Activated CD8-positive, alpha-beta memory T cell treated with anti-CD3 and anti-CD28 coated beads for 48 hours (primary cell): ENCODE measurements around the gene BMERB1.

ENCODE experiments used
- DNase-seq, 3 experiments: peaks; one replicate each; pipeline ENCODE4 v3.0.0-alpha.2; 2020; ENCODE audit warnings: low read depth in 2 of 3, low spot score in 2 of 3

The BMERB1 gene

DNA sequence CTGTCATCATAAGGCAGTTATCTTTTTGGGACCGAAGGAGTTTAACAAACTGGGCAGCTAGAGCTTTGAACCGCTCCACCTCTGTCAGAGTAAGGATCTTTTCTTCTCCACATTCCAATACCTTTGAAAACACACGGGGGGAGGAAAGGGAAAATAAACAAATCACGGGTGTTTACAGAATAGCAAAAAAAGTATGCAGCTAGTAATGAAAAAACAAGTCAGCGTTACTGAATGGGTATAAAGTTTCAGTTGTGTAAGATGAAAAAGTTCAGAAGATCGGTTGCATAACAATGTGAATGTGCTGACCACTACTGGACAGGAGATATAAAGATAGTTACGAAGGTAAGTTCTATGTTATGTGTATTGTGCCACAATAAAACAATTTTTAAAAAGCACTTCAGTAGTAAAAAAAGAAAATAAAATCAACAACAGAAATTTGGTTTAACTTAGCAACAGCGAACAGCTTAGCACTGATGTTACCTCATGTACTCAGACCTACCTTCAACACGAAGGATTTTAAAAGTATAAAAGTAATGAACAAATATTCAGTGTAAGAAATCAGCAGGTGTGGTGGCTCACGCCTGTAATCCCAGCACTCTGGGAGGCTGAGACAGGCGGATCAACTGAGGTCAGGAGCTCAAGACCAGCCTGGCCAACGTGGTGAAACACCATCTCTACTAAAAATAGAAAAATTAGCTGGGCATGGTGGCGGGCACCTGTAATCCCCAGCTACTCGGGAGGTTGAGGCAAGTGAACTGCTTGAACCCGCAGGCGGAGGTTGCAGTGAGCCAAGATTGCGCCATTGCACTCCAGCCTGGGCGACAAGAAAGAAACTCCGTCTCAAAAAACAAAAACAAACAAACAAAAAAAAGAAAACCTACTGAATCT is 174.3 kb downstream of the BMERB1 start:
- no peak for DNase-seq

DNA sequence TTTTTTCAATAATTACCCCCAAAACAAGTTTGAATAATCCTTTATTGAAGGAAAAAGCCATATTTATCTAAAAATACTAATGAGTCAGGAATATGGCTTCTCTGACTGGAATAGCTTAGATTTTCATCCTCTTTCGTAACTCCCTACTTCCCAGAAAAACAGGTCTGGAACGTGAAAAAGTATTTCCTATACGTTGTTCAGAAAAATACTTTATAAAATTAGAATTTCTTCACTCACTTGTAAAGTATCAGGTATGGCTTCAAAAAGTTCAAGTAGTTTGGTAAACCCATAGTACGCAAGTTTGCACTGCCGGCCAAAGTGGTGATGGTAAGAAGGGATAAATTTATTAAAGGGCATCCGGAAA is 174.9 kb downstream of the BMERB1 start:
- DNase-seq: no peak

- DNase-seq: no peak
Observed at GRCh38 chr16:15610369-15610871, 176.0 kb downstream of the BMERB1 start.

- DNase-seq: no peak
Observed at GRCh38 chr16:15611610-15612009, 177.2 kb downstream of the BMERB1 start.

DNA sequence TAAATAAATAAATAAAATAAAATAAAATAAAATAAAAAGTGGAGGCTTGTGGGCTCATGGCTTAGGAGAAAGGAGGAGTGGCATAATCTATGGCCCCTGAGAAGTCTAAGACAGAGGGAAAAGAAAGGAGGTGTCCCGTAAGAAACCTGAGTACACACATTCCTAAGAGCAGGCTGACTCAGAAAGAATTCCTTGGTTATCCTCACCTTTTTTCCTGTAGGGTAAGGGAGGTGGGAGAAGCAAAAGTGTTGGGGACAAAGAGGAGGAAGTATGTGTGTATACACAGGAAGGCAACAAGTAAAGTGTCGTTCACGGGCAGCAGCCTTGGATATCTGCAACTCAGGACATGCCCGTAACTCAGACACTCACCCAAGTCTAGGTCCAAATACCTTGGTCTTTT is 179.3 kb downstream of the BMERB1 start:
- DNase-seq: no peak

DNA sequence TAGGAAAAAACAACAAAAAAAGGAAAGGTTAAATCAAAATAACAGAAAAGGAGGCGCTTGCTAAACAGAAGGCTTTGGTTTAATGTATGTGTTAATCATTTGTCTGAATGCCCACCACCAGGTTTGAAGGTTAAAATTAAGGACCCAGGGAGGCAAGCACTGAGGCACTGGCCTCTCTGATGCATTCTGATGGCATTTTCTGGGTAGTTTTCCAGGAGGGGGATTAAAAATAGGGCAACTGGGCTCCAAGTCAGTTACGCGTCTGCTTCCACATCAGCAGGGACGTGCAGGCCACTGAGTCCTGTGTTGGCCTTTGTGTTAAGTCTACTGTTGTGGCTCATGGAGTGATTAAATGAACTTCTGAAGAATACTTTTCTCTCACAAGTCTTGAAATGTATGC is 181.6 kb downstream of the BMERB1 start:
- DNase-seq: no peak

DNA sequence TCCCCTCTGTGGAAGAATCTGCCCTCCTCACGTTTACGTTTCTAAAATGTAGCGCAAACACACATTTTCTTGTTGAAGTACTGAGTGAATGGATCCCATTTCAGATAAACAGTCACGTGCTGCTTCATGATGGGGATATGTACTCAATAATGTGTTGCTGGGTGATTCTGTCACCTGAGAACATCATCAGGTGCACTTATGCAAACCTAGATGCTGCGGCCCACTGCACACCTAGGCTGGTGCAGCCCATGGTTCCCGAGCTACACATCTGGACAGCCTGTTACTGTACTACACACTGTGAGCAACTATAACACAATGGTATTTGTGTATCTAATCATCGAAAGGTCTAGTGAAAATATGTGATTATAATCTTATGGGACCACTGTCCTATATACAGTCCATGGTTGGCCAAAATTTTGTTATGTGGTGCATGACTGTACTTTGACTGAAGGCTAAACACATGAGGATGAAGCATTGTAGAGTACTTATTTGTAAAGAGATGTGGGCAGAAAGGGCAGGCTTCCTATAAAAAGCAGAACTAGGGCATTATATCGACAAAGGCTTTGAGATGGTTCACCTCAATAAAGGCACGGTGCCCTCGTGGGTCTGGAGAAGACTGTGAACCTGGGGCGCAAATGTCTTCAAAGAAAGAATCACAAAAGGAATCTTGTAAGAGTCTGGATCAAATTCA is 182.2 kb downstream of the BMERB1 start:
- no peak for DNase-seq

GRCh38 chr16:15617901-15618300 is 183.5 kb downstream of the BMERB1 start:
- no peak for DNase-seq

GRCh38 chr16:15618392-15618791 is 184.0 kb downstream of the BMERB1 start:
- DNase-seq: no peak

DNA sequence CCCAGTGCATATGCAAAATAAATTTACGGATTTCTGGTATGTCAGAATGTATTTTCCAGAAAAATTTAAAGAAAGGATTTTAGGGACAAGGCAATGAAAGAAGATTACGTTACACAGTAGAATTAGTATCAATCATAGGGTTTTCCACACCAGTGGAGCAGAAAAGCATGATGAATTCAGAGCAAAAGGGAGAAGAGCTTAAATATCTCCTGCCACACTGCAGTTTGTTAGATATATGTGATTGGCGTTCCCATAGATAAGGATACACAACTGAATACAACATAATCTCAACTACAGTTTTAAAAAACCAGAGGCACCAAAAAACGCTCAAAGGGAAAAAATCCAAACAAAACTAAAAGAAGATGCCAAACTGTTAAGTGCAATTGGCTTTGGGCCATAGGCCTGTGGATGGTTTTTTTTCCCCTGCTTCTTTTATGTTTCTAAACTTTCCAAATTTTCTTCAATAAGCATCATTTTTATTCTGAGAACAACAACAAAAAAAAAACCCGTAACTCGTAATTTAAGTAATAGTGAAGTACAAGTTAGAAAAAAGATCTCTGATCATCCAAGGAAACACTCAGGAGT is 186.3 kb downstream of the BMERB1 start:
- no peak for DNase-seq

- no peak for DNase-seq
Observed at GRCh38 chr16:15621456-15621855, 187.1 kb downstream of the BMERB1 start.

DNA sequence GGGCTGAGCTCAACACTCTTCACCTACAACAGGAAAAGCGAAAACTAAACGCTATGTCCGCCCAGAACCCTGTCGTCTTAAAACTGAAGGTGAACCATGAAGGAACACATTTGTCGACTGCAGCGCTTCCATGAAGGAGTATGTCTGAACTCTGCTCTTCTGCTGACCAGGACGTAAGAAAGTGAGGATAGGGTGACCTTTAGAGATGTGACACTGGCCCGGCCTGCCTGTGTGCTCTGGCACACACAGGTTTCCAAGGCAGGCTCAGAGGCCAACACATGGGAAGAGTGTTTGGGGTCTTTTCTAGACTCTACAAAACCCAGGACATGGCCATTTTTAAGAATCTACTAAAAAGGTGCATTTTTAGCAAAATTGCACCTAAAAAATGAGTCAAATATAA is 187.5 kb downstream of the BMERB1 start:
- DNase-seq: no peak

DNA sequence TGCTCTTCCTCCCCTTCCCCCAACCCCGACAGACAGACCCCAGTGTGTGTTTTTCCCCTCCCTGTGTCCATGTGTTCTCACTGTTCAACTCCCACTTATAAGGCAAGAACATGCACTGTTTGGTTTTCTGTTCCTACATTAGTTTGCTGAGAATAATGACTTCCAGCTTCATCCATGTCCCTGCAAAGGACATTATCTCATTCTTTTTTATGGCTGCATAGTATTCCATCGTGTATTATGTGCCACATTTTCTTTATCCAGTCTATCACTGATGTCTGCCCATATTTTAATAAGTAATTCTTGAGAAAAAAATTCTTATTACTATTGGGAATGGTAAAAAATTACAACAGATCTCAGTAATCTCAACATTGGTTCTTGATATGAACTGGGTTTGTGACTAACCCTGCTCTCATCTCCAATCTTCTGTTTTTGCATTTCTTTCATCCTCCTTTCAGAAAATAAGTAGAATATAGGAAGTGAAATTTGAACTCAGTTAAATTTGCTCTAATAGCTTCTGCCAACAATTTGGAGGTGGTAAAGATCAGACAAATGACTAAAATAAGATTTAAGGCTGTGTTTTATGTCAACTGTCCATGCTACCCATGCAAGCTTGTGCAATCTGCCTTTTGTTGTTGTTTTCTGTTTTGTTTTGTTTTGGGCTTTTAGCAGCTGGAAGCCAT is 197.5 kb downstream of the BMERB1 start:
- no peak for DNase-seq

GRCh38 chr16:15635926-15636325 is 201.5 kb downstream of the BMERB1 start:
- DNase-seq: no peak

DNA sequence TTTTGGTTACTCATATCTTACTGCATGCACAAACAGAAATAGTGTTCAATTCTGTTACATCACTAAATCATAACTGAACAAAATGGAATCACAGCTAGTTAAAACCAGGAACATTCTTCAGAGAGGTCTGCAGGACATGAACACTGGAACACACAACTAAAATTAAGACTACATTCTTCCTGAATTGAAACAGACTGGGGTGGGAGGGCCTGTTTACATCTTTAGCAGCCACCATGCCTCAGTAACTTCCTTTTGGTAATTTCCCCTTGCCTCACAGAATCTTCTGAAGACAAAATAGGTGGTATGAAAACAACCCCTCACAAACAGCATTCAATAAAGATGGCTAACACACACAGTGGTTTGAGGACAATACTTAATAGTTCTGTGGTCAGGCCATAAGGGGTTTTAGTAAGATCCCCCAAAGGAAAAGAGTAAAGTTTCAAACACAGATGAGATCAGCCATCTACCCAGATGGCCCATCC is 202.0 kb downstream of the BMERB1 start:
- DNase-seq: no peak
